GM23338 (cell line): ENCODE results near the gene DTNA. TPM values are rescaled to one million over a fixed set of nuclear protein-coding genes. Genes with fewer than 3 reads are reported as not detected.

ENCODE experiments used
- ATAC-seq: fragments of 200-7000 bp; cut with Tn5 transposase; 3 replicates; pipeline ENCODE4 v1.9.1; 2020
- DNase-seq: peaks from one replicate; pipeline ENCODE4 v3.0.0-alpha.2; 2015; ENCODE audit warnings: low spot score
- H2AFZ ChIP-seq: fragments of 200-600 bp; sonication (generic); 2 replicates; pipeline ENCODE4 v1.8.0; 2016; ENCODE audit warnings: antibody characterized with exemption, mild to moderate bottlenecking, moderate library complexity
- H3F3A ChIP-seq: fragments of 200-600 bp; sonication (generic); replicated peaks from 2 replicates; pipeline ENCODE4 v1.8.0; 2017; ENCODE audit warnings: antibody characterized with exemption, mixed run types, low read depth
- H3K27ac ChIP-seq: fragments of 200-600 bp; sonication (generic); 2 replicates; pipeline ENCODE4 v1.6.1; 2016; ENCODE audit warnings: low read depth
- H3K27me3 ChIP-seq: fragments of 200-600 bp; sonication (generic); 2 replicates; pipeline ENCODE4 v1.8.0; 2016; ENCODE audit warnings: mild to moderate bottlenecking, mixed run types, moderate library complexity; ENCODE audit not compliant: insufficient read depth
- H3K36me3 ChIP-seq: fragments of 200-600 bp; sonication (generic); 2 replicates; pipeline ENCODE4 v1.8.0; 2016; ENCODE audit warnings: mild to moderate bottlenecking; ENCODE audit not compliant: insufficient read depth
- H3K4me1 ChIP-seq: fragments of 200-600 bp; sonication (generic); 2 replicates; pipeline ENCODE4 v1.8.0; 2016; ENCODE audit warnings: mild to moderate bottlenecking, moderate library complexity; ENCODE audit not compliant: insufficient read depth
- H3K4me2 ChIP-seq: fragments of 200-600 bp; sonication (generic); 2 replicates; pipeline ENCODE4 v1.7.1; 2017; ENCODE audit warnings: mixed run types
- H3K4me3 ChIP-seq: fragments of 200-600 bp; sonication (generic); 2 replicates; pipeline ENCODE4 v1.6.1; 2016; ENCODE audit warnings: mixed run types
- H3K79me2 ChIP-seq: fragments of 200-600 bp; sonication (generic); replicated peaks from 2 replicates; pipeline ENCODE4 v1.8.0; 2017; ENCODE audit warnings: mild to moderate bottlenecking; ENCODE audit not compliant: insufficient read depth
- H3K9me2 ChIP-seq: fragments of 200-600 bp; sonication (generic); 2 replicates; pipeline ENCODE4 v1.8.0; 2017; ENCODE audit not compliant: insufficient read depth
- H4K20me1 ChIP-seq: fragments of 200-600 bp; sonication (generic); replicated peaks from 2 replicates; pipeline ENCODE4 v1.8.0; 2017; ENCODE audit warnings: mild to moderate bottlenecking; ENCODE audit not compliant: insufficient read depth
- H3K27ac Mint-ChIP-seq: 2 replicates; pipeline ENCODE4 v1.8.0; 2020; ENCODE audit warnings: inconsistent platforms, mild to moderate bottlenecking, moderate library complexity, mixed read lengths
- H3K27me3 Mint-ChIP-seq: 3 replicates; pipeline ENCODE4 v1.8.0; 2022; ENCODE audit warnings: low read depth, mild to moderate bottlenecking, moderate library complexity, mixed read lengths, inconsistent platforms; ENCODE audit not compliant: insufficient read depth, poor library complexity
- H3K36me3 Mint-ChIP-seq: 3 replicates; pipeline ENCODE4 v1.8.0; 2021; ENCODE audit warnings: low read depth, mild to moderate bottlenecking, inconsistent platforms, moderate library complexity, mixed read lengths
- H3K4me1 Mint-ChIP-seq: 3 replicates; pipeline ENCODE4 v1.8.0; 2020; ENCODE audit warnings: mild to moderate bottlenecking, inconsistent platforms, mixed read lengths
- H3K4me3 Mint-ChIP-seq: 3 replicates; pipeline ENCODE4 v1.8.0; 2021; ENCODE audit warnings: moderate library complexity, mild to moderate bottlenecking, inconsistent platforms, mixed read lengths
- H3K9me3 Mint-ChIP-seq: 3 replicates; pipeline ENCODE4 v1.8.0; 2020; ENCODE audit warnings: moderate library complexity, mild to moderate bottlenecking, inconsistent platforms, mixed read lengths
- NANOG ChIP-seq: IDR thresholded peaks from 2 replicates; pipeline ENCODE4 v1.6.1; 2016; ENCODE audit warnings: antibody characterized with exemption, borderline replicate concordance
- REST ChIP-seq: IDR thresholded peaks from one replicate; pipeline ENCODE4 v1.6.1; 2018; ENCODE audit warnings: antibody characterized with exemption; ENCODE audit not compliant: unreplicated experiment
- STAT1 ChIP-seq: IDR thresholded peaks from one replicate; pipeline ENCODE4 v1.6.1; 2016; ENCODE audit warnings: antibody characterized with exemption; ENCODE audit not compliant: unreplicated experiment
- ZNF114 ChIP-seq: fragments of 250-450 bp; sonication (Bioruptor Pico); IDR thresholded peaks from 2 replicates; pipeline ENCODE4 v1.5.0; 2020; ENCODE audit warnings: mild to moderate bottlenecking, moderate library complexity
- ZNF331 ChIP-seq: fragments of 250-450 bp; sonication (Bioruptor Pico); IDR thresholded peaks from 2 replicates; pipeline ENCODE4 v1.5.0; 2020; ENCODE audit warnings: low read depth, mild to moderate bottlenecking, moderate library complexity
- polyA plus RNA-seq: library from polyadenylated mRNA; unstranded; fragments of >200 nt; fragmentation: Nextera tagmentation; extraction: Ambion mirVana; gene quantifications from 2 replicates; pipeline ENCODE4 v1.2.1, GENCODE V29; 2016
- total RNA-seq: library from RNA; depleted of rRNA; stranded (reverse); fragments of >200 nt; shearing (Covaris generic); gene quantifications from 2 replicates; pipeline ENCODE4 v1.2.3, GENCODE V29; 2014
- TF ChIP-seq, protein P1 (sequence below): fragments of 250-450 bp; sonication (Bioruptor Pico); IDR thresholded peaks from 2 replicates; pipeline ENCODE4 v1.5.0; 2020; ENCODE audit warnings: mild to moderate bottlenecking, moderate library complexity

Gene DTNA
- total and polyA plus RNA-seq, 2 experiments from 2014 or later, result 11.5 to 25.1 TPM

DNA sequence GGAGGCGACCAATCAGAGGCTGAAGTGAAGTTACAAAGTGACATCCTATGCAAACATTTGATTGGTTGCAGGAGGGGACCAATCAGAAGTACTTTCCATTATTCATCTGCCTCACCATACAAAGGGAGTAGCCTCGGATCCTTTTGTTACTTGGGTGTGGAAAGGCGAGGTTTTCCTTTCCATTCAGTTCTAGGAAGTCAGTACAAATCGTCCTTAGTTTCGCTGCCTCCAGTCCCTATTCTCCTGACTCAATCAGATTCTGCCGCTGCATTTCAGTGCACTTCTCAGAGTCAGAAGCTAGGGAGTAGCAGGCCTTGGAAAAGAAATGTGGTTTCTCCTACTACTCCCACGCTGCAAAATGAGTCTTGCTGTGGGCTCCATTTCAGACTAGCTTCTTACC lies 149.4 kb downstream of the DTNA start (continued):
- TF ChIP-seq, protein P1, sequence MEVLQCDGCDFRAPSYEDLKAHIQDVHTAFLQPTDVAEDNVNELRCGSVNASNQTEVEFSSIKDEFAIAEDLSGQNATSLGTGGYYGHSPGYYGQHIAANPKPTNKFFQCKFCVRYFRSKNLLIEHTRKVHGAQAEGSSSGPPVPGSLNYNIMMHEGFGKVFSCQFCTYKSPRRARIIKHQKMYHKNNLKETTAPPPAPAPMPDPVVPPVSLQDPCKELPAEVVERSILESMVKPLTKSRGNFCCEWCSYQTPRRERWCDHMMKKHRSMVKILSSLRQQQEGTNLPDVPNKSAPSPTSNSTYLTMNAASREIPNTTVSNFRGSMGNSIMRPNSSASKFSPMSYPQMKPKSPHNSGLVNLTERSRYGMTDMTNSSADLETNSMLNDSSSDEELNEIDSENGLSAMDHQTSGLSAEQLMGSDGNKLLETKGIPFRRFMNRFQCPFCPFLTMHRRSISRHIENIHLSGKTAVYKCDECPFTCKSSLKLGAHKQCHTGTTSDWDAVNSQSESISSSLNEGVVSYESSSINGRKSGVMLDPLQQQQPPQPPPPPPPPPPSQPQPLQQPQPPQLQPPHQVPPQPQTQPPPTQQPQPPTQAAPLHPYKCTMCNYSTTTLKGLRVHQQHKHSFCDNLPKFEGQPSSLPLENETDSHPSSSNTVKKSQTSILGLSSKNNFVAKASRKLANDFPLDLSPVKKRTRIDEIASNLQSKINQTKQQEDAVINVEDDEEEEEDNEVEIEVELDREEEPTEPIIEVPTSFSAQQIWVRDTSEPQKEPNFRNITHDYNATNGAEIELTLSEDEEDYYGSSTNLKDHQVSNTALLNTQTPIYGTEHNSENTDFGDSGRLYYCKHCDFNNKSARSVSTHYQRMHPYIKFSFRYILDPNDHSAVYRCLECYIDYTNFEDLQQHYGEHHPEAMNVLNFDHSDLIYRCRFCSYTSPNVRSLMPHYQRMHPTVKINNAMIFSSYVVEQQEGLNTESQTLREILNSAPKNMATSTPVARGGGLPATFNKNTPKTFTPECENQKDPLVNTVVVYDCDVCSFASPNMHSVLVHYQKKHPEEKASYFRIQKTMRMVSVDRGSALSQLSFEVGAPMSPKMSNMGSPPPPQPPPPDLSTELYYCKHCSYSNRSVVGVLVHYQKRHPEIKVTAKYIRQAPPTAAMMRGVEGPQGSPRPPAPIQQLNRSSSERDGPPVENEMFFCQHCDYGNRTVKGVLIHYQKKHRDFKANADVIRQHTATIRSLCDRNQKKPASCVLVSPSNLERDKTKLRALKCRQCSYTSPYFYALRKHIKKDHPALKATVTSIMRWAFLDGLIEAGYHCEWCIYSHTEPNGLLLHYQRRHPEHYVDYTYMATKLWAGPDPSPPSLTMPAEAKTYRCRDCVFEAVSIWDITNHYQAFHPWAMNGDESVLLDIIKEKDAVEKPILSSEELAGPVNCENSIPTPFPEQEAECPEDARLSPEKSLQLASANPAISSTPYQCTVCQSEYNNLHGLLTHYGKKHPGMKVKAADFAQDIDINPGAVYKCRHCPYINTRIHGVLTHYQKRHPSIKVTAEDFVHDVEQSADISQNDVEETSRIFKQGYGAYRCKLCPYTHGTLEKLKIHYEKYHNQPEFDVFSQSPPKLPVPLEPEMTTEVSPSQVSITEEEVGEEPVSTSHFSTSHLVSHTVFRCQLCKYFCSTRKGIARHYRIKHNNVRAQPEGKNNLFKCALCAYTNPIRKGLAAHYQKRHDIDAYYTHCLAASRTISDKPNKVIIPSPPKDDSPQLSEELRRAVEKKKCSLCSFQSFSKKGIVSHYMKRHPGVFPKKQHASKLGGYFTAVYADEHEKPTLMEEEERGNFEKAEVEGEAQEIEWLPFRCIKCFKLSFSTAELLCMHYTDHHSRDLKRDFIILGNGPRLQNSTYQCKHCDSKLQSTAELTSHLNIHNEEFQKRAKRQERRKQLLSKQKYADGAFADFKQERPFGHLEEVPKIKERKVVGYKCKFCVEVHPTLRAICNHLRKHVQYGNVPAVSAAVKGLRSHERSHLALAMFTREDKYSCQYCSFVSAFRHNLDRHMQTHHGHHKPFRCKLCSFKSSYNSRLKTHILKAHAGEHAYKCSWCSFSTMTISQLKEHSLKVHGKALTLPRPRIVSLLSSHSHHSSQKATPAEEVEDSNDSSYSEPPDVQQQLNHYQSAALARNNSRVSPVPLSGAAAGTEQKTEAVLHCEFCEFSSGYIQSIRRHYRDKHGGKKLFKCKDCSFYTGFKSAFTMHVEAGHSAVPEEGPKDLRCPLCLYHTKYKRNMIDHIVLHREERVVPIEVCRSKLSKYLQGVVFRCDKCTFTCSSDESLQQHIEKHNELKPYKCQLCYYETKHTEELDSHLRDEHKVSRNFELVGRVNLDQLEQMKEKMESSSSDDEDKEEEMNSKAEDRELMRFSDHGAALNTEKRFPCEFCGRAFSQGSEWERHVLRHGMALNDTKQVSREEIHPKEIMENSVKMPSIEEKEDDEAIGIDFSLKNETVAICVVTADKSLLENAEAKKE (CRISPR knock-in tag), result no peak

DNA sequence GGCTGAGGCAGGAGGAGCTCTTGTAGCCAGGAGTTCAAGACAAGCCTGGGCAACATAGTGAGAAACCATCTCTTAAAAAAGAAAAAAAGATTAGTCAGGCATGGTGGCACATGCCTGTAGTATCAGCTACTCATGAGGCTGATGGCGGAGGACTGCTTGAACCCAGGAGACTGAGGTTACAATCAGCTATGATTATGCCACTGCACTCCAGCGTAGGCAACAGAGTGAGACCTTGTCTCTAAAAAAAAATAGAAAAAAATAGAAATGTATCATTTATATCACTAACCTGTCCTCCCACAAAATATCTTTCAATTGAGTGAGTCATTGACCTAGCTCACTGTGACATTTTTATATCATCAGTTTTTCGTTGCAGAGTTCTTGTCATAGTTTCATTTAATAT lies 152.5 kb downstream of the DTNA start:
- Histone ChIP-seq H3K9me2 (no peaks in the 10 kb centered on the region), H3K4me3 (no peak overlapping the region), H3K79me2 (no peaks in the 10 kb centered on the region), H2AFZ (no peak overlapping the region), H3F3A (no peaks in the 10 kb centered on the region), H3K27me3 (no peaks in the 10 kb centered on the region), H4K20me1 (no peaks in the 10 kb centered on the region), H3K4me2 (no peak overlapping the region), H3K27ac (no peak overlapping the region), H3K36me3 (no peaks in the 10 kb centered on the region), H3K4me1 (peaks cover 6% of the 10 kb centered on the region)
- H3K9me3 Mint-ChIP-seq, result no peaks in the 10 kb centered on the region
- no peaks in the 10 kb centered on the region for H3K27me3 Mint-ChIP-seq
- H3K27ac Mint-ChIP-seq, result no peak overlapping the region
- no peak for DNase-seq
- no peak for ATAC-seq
- peaks cover 7% of the 10 kb centered on the region; the same call in 1 of the 3 replicates for H3K36me3 Mint-ChIP-seq
- no peak overlapping the region for H3K4me3 Mint-ChIP-seq
- peaks cover 6% of the 10 kb centered on the region; the same call in 2 of the 3 replicates for H3K4me1 Mint-ChIP-seq
- TF ChIP-seq, protein P1 (CRISPR knock-in tag), result no peak
- TF ChIP-seq REST, result no peak
- no peak for TF ChIP-seq STAT1
- no peak for TF ChIP-seq ZNF331
- no peak for TF ChIP-seq NANOG
- no peak for TF ChIP-seq ZNF114
